HG02763 (cell line): ENCODE results near the gene PPIA.
"Not testable (repeated sequence)": the region's sequence is repeated elsewhere in the genome, so short reads cannot be mapped to it uniquely, and the experiment has no call there.

Source experiments
- ATAC-seq: cut with Tn5 transposase; IDR thresholded peaks from one replicate; pipeline ENCODE4 v1.9.1; 2021; ENCODE audit warnings: mild to moderate bottlenecking, moderate library complexity; ENCODE audit not compliant: unreplicated experiment

The PPIA gene

GRCh38 chr7:44819292-44819691, 22.8 kb downstream of the PPIA start:
- no peak for ATAC-seq

- ATAC-seq = no peak
Measured at GRCh38 chr7:44823255-44823781, 26.8 kb downstream of the PPIA start.

- ATAC-seq = no peak
Measured at GRCh38 chr7:44824894-44825526, 28.5 kb downstream of the PPIA start.

GRCh38 chr7:44827567-44827966, 31.1 kb downstream of the PPIA start:
- ATAC-seq = no peak

GRCh38 chr7:44838751-44839150, 42.3 kb downstream of the PPIA start:
- ATAC-seq = no peak

- ATAC-seq = not testable (repeated sequence)
Measured at GRCh38 chr7:44842675-44843074, 46.2 kb downstream of the PPIA start.

GRCh38 chr7:44843440-44843839, 47.0 kb downstream of the PPIA start:
- ATAC-seq = not testable (repeated sequence)

- ATAC-seq = no peak
Measured at GRCh38 chr7:44845451-44845850, 49.0 kb downstream of the PPIA start.

GRCh38 chr7:44846390-44846789, 49.9 kb downstream of the PPIA start:
- ATAC-seq = not testable (repeated sequence)

- ATAC-seq = no peak
Measured at GRCh38 chr7:44846816-44847508, 50.5 kb downstream of the PPIA start.

GRCh38 chr7:44847509-44847919, 51.0 kb downstream of the PPIA start:
- peak; percentile 58 for ATAC-seq

GRCh38 chr7:44847920-44848634, 51.6 kb downstream of the PPIA start, which contains the start of gene H2AZ2:
Gene H2AZ2, minus strand, starts transcription at chr7:44848087. Its CDS starts 116 bp downstream, at chr7:44847971.
- peak; percentile 83 for ATAC-seq

- no peak for ATAC-seq
Measured at GRCh38 chr7:44849259-44849884, 52.9 kb downstream of the PPIA start.

GRCh38 chr7:44849885-44850544, 53.5 kb downstream of the PPIA start:
- ATAC-seq = no peak

GRCh38 chr7:44852590-44852989, 56.1 kb downstream of the PPIA start:
- ATAC-seq = no peak
